ENCODE results near the gene TTLL1. TPM values are rescaled to one million over a fixed set of nuclear protein-coding genes. Genes with fewer than 3 reads are reported as not detected.

TTLL1 gene
- total and polyA plus RNA-seq, 2 donors (not counting 1 experiment from before 2014, with no cell fraction given), result 15.7 to 15.8 TPM

DNA sequence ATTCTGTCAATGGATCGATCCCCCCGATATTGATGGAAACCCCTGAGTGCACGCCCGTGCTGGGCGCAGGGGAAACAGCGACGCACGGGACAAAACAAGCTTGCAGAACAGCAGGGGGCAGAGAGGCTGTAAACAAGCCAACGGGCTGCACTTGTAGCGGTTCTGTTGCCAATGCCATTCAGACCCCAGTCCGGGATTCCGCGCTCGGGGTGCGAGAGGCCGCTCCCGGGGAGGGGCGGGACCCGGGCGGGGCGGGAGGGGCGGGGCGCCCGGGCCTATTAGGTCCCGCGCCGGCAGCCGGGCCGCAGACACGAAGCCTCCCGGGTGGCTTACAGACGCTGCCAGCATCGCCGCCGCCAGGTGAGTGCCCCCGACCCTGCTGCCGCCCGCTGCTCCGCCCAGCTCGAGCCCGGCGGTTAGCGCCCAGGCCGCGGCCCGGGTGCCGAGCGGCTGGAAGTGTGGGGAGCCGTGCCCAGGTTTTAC, 21.3 kb upstream of the TTLL1 start, which contains the start of gene BIK:
Gene BIK (plus strand): TSS at position 307 of the 483 bp plus-strand sequence. CDS start 13,273 bp downstream, outside the sequence.
- H3K27ac ChIP-seq (ENCODE audit: insufficient read depth, low read length), result no peak within 1 kb of the TSS
- peak within 1 kb of the TSS; percentile 71 for H3K4me2 ChIP-seq (ENCODE audit: extremely low read depth, insufficient read depth, low read length)
- peak in 1 of 2 donors; percentile 27 for DNase-seq (ENCODE audit: low read depth in 2 of 2)
- H3K4me3 ChIP-seq (replicated peaks in 1 of 4; ENCODE audit: control extremely low read depth in 1 of 4, insufficient read depth in 1 of 4, low read depth in 3 of 4, low read length in 4 of 4), result peak within 1 kb of the TSS; percentile 21 to 44 (median 33)
- H3K9me3 ChIP-seq (ENCODE audit: control insufficient read depth, insufficient read depth, low read depth, low read length), result no peaks in the 10 kb centered on the region
- no peak within 1 kb of the TSS for H2AFZ ChIP-seq (ENCODE audit: low read length)
- no peaks in the 10 kb centered on the region for H3K36me3 ChIP-seq (ENCODE audit: control insufficient read depth, insufficient read depth, low read length)
- H4K20me1 ChIP-seq (ENCODE audit: control insufficient read depth, extremely low read depth, insufficient read depth, low read length), result no peaks in the 10 kb centered on the region
- H3K27me3 ChIP-seq (ENCODE audit: control insufficient read depth, insufficient read depth, low read length), result peaks cover 40% of the 10 kb centered on the region
- no peak within 1 kb of the TSS for H3K9ac ChIP-seq (ENCODE audit: insufficient read depth, low read length)
- H3K4me1 ChIP-seq (ENCODE audit: control insufficient read depth, extremely low read depth, insufficient read depth, low read length), result peaks cover 2% of the 10 kb centered on the region
- H3K79me2 ChIP-seq (ENCODE audit: control insufficient read depth, insufficient read depth, low read length), result no peaks in the 10 kb centered on the region
- TF ChIP-seq EZH2 (IDR thresholded peaks at IDR 0.05; ENCODE audit: low read length, missing control alignments) (peak; percentile 94), CTCF (conservative IDR thresholded peaks at IDR 0.05 in 1 of 2, IDR thresholded peaks at IDR 0.05 in 1 of 2; ENCODE audit: low read depth in 1 of 2, low read length in 2 of 2) (peak; percentile 14 to 28)

GRCh38 chr22:43109921-43110443, 20.8 kb upstream of the TTLL1 start:
- Histone ChIP-seq H3K36me3 (ENCODE audit: control insufficient read depth, insufficient read depth, low read length) (no peaks in the 10 kb centered on the region), H3K9me3 (ENCODE audit: control insufficient read depth, insufficient read depth, low read depth, low read length) (no peaks in the 10 kb centered on the region), H3K27me3 (ENCODE audit: control insufficient read depth, insufficient read depth, low read length) (peaks cover 40% of the 10 kb centered on the region), H3K4me2 (ENCODE audit: extremely low read depth, insufficient read depth, low read length) (peak overlapping the region; percentile 51), H4K20me1 (ENCODE audit: control insufficient read depth, extremely low read depth, insufficient read depth, low read length) (no peaks in the 10 kb centered on the region), H3K9ac (ENCODE audit: insufficient read depth, low read length) (no peak overlapping the region), H3K79me2 (ENCODE audit: control insufficient read depth, insufficient read depth, low read length) (no peaks in the 10 kb centered on the region), H3K27ac (ENCODE audit: insufficient read depth, low read length) (no peak overlapping the region), H3K4me3 (replicated peaks in 1 of 4; ENCODE audit: control extremely low read depth in 1 of 4, insufficient read depth in 1 of 4, low read depth in 3 of 4, low read length in 4 of 4) (peak overlapping the region in 3 of 4 experiments; percentile 21 to 44 (median 39)), H2AFZ (ENCODE audit: low read length) (no peak overlapping the region), H3K4me1 (ENCODE audit: control insufficient read depth, extremely low read depth, insufficient read depth, low read length) (peaks cover 2% of the 10 kb centered on the region)
- TF ChIP-seq EZH2 (IDR thresholded peaks at IDR 0.05; ENCODE audit: low read length, missing control alignments) (no peak), CTCF (conservative IDR thresholded peaks at IDR 0.05 in 1 of 2, IDR thresholded peaks at IDR 0.05 in 1 of 2; ENCODE audit: low read depth in 1 of 2, low read length in 2 of 2) (no peak)
- DNase-seq (ENCODE audit: low read depth in 2 of 2), result no peak

- peaks cover 37% of the 10 kb centered on the region for H3K27me3 ChIP-seq (ENCODE audit: control insufficient read depth, insufficient read depth, low read length)
- H3K27ac ChIP-seq (ENCODE audit: insufficient read depth, low read length), result no peak overlapping the region
- H3K4me3 ChIP-seq (replicated peaks in 1 of 4; ENCODE audit: control extremely low read depth in 1 of 4, insufficient read depth in 1 of 4, low read depth in 3 of 4, low read length in 4 of 4), result no peak overlapping the region
- H2AFZ ChIP-seq (ENCODE audit: low read length), result no peak overlapping the region
- H3K36me3 ChIP-seq (ENCODE audit: control insufficient read depth, insufficient read depth, low read length), result no peaks in the 10 kb centered on the region
- no peak for DNase-seq (ENCODE audit: low read depth in 2 of 2)
- no peaks in the 10 kb centered on the region for H4K20me1 ChIP-seq (ENCODE audit: control insufficient read depth, extremely low read depth, insufficient read depth, low read length)
- H3K4me2 ChIP-seq (ENCODE audit: extremely low read depth, insufficient read depth, low read length), result no peak overlapping the region
- H3K9me3 ChIP-seq (ENCODE audit: control insufficient read depth, insufficient read depth, low read depth, low read length), result no peaks in the 10 kb centered on the region
- H3K4me1 ChIP-seq (ENCODE audit: control insufficient read depth, extremely low read depth, insufficient read depth, low read length), result peaks cover 2% of the 10 kb centered on the region
- TF ChIP-seq CTCF (conservative IDR thresholded peaks at IDR 0.05 in 1 of 2, IDR thresholded peaks at IDR 0.05 in 1 of 2; ENCODE audit: low read depth in 1 of 2, low read length in 2 of 2) (no peak), EZH2 (IDR thresholded peaks at IDR 0.05; ENCODE audit: low read length, missing control alignments) (no peak)
- no peak overlapping the region for H3K9ac ChIP-seq (ENCODE audit: insufficient read depth, low read length)
- no peaks in the 10 kb centered on the region for H3K79me2 ChIP-seq (ENCODE audit: control insufficient read depth, insufficient read depth, low read length)
These were observed 20.3 kb upstream of the TTLL1 start for GRCh38 chr22:43109511-43109910.

Data from fibroblast of lung (primary cell).